ENCODE data around the gene THSD7A. TPM values are rescaled to one million over a fixed set of nuclear protein-coding genes. Genes with fewer than 3 reads are reported as not detected.

The THSD7A gene
- total and polyA plus RNA-seq, 9 of the 15 experiments (the other 6 are each of a cell fraction or from before 2014, with no cell fraction given), result 0.01 to 0.02 TPM; not detected in 7

DNA sequence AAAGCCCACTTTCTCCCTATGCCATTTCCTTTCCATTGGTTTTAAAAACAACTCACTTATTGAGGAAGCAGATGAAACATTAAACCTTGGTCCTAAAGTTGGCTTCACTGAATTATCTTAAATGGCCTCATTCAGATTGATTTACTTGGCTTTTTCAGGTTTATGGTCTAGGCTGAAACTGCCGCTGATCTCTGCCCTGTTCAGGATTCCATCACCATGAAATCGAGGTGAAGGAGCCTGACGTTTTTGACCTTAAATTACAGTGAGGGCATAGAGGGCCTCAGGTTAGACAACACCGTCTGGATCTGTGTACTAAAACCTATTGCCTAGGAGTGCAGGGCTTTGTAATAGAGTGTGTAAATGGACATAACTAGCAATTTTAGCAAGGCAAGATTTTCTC is 383.7 kb downstream of the THSD7A start:
- no peak for FAIRE-seq
- H2AFZ ChIP-seq (ENCODE audit: low read depth, low read length), result no peak overlapping the region

More for the DNA sequence above, 383.7 kb downstream of the THSD7A start:
- H3K4me3 ChIP-seq, result no peak overlapping the region
- H3K36me3 ChIP-seq (ENCODE audit: control insufficient read depth, insufficient read depth, low read length), result no peaks in the 10 kb centered on the region
- H3K27ac ChIP-seq (ENCODE audit: extremely low read depth, low read depth, low read length), result no peak overlapping the region
- H3K9me1 ChIP-seq (ENCODE audit: control insufficient read depth, insufficient read depth, low read length), result no peaks in the 10 kb centered on the region
- H3K9ac ChIP-seq (ENCODE audit: insufficient read depth in 1 of 2, low read depth in 2 of 2, low read length in 2 of 2), result no peak overlapping the region
- CTCF ChIA-PET (ENCODE audit: low intra/inter-chr PET ratio), result no interaction called here
- ATAC-seq, result no peak
- POLR2A ChIA-PET, result no interaction called here
- no peaks in the 10 kb centered on the region for H3K9me3 ChIP-seq (replicated peaks; ENCODE audit: control insufficient read depth, insufficient read depth, low read depth, low read length)
- BruUV-seq (replicated peaks), result no TSS peak
- intact Hi-C loops (cut with micrococcal nuclease), result no loop called here
- no peaks in the 10 kb centered on the region for H4K20me1 ChIP-seq (replicated peaks; ENCODE audit: control insufficient read depth, insufficient read depth, low read length)
- no peaks in the 10 kb centered on the region for H3K79me2 ChIP-seq (ENCODE audit: control insufficient read depth, insufficient read depth, low read length)
- TF ChIP-seq CBX8 (IDR thresholded peaks at IDR 0.05; ENCODE audit: borderline replicate concordance, extremely low read depth, low read depth, low read length, poor library complexity, severe bottlenecking), result no peak
- TF ChIP-seq NBN (IDR thresholded peaks at IDR 0.05; ENCODE audit: low read depth), result no peak
- no peak for TF ChIP-seq NR2C1 (IDR thresholded peaks at IDR 0.05)
- TF ChIP-seq NR2C1 (tag; IDR thresholded peaks at IDR 0.05), result no peak
- TF ChIP-seq, protein P1, sequence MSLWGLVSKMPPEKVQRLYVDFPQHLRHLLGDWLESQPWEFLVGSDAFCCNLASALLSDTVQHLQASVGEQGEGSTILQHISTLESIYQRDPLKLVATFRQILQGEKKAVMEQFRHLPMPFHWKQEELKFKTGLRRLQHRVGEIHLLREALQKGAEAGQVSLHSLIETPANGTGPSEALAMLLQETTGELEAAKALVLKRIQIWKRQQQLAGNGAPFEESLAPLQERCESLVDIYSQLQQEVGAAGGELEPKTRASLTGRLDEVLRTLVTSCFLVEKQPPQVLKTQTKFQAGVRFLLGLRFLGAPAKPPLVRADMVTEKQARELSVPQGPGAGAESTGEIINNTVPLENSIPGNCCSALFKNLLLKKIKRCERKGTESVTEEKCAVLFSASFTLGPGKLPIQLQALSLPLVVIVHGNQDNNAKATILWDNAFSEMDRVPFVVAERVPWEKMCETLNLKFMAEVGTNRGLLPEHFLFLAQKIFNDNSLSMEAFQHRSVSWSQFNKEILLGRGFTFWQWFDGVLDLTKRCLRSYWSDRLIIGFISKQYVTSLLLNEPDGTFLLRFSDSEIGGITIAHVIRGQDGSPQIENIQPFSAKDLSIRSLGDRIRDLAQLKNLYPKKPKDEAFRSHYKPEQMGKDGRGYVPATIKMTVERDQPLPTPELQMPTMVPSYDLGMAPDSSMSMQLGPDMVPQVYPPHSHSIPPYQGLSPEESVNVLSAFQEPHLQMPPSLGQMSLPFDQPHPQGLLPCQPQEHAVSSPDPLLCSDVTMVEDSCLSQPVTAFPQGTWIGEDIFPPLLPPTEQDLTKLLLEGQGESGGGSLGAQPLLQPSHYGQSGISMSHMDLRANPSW (CRISPR knock-in tag; IDR thresholded peaks at IDR 0.05), result no peak
- TF ChIP-seq RAD51 (IDR thresholded peaks at IDR 0.05; ENCODE audit: borderline replicate concordance, low read depth), result no peak
- TF ChIP-seq HMG20A (CRISPR knock-in tag; conservative IDR thresholded peaks at IDR 0.05), result no peak
- TF ChIP-seq PYGO2 (tag; IDR thresholded peaks at IDR 0.05), result no peak
- TF ChIP-seq, protein P2, sequence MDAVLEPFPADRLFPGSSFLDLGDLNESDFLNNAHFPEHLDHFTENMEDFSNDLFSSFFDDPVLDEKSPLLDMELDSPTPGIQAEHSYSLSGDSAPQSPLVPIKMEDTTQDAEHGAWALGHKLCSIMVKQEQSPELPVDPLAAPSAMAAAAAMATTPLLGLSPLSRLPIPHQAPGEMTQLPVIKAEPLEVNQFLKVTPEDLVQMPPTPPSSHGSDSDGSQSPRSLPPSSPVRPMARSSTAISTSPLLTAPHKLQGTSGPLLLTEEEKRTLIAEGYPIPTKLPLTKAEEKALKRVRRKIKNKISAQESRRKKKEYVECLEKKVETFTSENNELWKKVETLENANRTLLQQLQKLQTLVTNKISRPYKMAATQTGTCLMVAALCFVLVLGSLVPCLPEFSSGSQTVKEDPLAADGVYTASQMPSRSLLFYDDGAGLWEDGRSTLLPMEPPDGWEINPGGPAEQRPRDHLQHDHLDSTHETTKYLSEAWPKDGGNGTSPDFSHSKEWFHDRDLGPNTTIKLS (IDR thresholded peaks at IDR 0.05; ENCODE audit: borderline replicate concordance, low read depth), result no peak
- TF ChIP-seq, protein P3, sequence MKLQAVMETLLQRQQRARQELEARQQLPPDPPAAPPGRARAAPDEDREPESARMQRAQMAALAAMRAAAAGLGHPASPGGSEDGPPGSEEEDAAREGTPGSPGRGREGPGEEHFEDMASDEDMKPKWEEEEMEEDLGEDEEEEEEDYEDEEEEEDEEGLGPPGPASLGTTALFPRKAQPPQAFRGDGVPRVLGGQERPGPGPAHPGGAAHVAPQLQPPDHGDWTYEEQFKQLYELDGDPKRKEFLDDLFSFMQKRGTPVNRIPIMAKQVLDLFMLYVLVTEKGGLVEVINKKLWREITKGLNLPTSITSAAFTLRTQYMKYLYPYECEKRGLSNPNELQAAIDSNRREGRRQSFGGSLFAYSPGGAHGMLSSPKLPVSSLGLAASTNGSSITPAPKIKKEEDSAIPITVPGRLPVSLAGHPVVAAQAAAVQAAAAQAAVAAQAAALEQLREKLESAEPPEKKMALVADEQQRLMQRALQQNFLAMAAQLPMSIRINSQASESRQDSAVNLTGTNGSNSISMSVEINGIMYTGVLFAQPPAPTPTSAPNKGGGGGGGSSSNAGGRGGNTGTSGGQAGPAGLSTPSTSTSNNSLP (IDR thresholded peaks at IDR 0.05; ENCODE audit: borderline replicate concordance, low read depth, low read length), result no peak
- TF ChIP-seq, protein P4, sequence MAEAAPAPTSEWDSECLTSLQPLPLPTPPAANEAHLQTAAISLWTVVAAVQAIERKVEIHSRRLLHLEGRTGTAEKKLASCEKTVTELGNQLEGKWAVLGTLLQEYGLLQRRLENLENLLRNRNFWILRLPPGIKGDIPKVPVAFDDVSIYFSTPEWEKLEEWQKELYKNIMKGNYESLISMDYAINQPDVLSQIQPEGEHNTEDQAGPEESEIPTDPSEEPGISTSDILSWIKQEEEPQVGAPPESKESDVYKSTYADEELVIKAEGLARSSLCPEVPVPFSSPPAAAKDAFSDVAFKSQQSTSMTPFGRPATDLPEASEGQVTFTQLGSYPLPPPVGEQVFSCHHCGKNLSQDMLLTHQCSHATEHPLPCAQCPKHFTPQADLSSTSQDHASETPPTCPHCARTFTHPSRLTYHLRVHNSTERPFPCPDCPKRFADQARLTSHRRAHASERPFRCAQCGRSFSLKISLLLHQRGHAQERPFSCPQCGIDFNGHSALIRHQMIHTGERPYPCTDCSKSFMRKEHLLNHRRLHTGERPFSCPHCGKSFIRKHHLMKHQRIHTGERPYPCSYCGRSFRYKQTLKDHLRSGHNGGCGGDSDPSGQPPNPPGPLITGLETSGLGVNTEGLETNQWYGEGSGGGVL (CRISPR knock-in tag; IDR thresholded peaks at IDR 0.05), result no peak
- no peak for TF ChIP-seq SIN3B (IDR thresholded peaks at IDR 0.05; ENCODE audit: low read depth)
- TF ChIP-seq STAT5A (IDR thresholded peaks at IDR 0.05; ENCODE audit: borderline replicate concordance, low read length), result no peak
- no peak for TF ChIP-seq PPARD (CRISPR knock-in tag; IDR thresholded peaks at IDR 0.05)
- no peak for TF ChIP-seq NCOA4 (IDR thresholded peaks at IDR 0.05; ENCODE audit: partially characterized antibody)
- no peak for TF ChIP-seq CEBPB (tag; IDR thresholded peaks at IDR 0.05)
- TF ChIP-seq ZFPM2 (CRISPR knock-in tag; IDR thresholded peaks at IDR 0.05), result no peak
- DNase-seq (ENCODE audit: extremely low read depth in 1 of 4, low spot score in 3 of 4), result no peak
- WGBS (ENCODE audit: insufficient coverage, low coverage, missing lambda C conversion rate), result 0% methylated on average over 4 of the region's 4 CpGs
- H3K4me2 ChIP-seq (ENCODE audit: insufficient read depth, low read length), result no peak overlapping the region
- no peaks in the 10 kb centered on the region for H3K27me3 ChIP-seq (ENCODE audit: control insufficient read depth in 2 of 2, insufficient read depth in 2 of 2, low read length in 2 of 2)
- H3K4me1 ChIP-seq (replicated peaks in 1 of 2; ENCODE audit: control insufficient read depth in 2 of 2, insufficient read depth in 2 of 2, low read length in 2 of 2), result no peaks in the 10 kb centered on the region
- in situ Hi-C loops (cut with MboI), result no loop called here
